ENCODE measurements around the gene PLA2G4A.

Gene PLA2G4A

DNA sequence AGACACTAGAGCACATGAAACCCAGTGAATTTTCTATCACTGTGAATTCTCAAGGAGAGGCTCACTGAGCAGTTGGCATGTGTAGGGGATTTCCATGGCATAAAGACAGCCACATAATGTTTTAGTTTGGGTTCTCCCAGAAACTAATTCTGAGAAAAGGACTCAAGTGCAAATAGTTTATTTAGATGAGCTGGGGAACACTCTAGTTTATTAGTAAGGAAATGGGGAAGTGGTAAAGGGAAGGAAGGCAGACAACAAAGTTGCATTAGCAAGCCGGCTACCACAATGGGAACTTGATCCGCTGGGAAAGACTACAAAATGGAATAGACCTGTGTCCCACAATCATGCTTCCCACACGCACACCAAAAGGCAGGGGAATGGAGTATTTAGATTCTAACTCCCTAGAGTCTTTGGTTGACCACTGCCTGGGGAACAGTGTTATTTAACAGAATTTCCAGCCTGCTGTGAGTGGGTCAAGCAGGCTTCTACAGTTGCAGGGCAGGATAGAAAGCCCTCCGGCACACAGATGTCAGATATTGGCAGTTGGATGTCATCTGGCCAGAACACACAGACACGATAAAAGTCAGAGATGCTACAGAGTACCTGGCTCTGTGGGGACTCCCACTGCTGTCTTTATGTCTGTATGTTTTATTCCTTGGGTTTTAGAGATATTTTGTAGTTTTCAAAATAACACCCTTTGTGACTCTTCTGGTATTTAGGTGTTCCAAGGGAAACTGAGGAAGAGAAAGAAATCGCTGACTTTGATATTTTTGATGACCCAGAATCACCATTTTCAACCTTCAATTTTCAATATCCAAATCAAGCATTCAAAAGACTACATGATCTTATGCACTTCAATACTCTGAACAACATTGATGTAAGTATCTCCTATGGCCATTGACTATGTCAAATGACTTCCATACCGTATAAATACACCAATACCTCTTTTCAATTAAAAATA lies 150.1 kb downstream of the PLA2G4A start:
- DNase-seq = no peak

DNA sequence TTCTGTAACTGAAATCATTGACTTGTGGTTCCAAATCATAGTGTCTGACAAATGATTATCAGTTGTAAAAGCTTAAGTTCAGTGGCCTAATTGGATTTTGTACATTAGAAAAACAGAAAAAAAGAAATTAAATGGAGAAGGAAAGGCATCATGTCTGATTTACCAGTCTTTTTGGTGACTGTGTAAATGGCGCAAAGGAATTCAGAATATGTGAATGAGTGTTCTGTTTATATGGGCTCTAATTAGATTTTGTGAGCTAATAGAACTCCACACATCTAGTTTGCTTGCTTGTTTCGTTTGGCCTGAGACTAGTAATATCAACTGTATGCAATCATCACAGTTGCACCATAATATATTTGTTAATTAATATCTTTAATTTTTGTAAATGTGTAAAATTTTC lies 151.7 kb downstream of the PLA2G4A start:
- no peak for DNase-seq

DNA sequence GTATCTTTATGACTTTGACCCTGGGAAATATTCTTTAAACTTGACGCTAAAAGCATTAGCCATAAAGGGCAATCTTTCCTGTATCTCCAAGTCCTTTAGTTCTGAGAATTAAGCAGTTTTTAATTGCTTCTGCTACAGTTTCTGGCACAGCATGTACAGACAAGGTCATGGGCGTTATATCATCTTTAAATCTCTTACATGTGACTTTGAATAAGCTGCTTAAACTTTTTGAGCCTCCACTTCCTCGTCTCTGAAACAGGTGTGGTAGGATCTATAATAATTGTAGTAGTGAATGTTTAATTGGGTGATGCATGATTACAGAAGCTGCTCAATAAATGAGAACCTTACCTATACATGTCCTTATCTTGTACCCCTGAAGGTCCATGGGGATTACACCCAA lies 153.4 kb downstream of the PLA2G4A start:
- DNase-seq = no peak

DNA sequence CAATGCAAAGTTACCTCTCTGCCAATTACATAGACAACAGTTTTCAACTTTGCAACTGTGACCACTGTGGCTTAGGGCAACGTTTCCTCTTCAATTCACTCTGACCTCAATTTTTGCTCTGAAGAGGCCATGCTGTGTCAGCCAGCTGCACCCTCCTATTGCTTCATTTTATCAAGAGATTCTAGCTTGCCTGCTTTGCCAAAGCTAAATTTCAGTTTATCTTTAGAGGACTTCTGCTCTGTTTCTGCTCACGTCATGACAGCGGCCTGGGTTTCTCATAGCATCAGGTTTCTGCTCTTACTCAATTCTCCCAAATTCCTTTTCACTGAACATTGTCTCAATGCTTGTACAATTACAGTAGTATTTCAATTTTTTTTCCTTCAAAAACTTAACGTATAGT lies 154.6 kb downstream of the PLA2G4A start:
- no peak for DNase-seq

DNA sequence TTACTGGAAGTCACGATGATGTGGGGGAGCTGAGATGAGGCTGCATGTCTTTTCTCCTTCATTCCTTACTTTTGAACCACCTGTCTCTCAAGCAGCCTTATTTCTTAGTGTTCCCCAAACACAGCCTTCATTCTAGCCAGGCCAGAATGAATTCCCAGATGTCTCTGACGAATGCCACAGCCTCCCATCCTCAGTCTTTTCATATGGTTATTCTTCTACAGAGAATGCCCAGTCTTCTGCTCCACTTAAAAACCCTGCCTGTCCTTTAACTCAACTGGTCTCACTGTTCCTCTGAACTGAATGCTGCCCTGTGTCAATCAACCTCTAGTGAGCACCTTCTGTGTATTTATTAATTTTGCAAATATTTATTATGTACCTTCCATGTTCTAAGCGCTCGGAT lies 156.2 kb downstream of the PLA2G4A start:
- no peak for DNase-seq

DNA sequence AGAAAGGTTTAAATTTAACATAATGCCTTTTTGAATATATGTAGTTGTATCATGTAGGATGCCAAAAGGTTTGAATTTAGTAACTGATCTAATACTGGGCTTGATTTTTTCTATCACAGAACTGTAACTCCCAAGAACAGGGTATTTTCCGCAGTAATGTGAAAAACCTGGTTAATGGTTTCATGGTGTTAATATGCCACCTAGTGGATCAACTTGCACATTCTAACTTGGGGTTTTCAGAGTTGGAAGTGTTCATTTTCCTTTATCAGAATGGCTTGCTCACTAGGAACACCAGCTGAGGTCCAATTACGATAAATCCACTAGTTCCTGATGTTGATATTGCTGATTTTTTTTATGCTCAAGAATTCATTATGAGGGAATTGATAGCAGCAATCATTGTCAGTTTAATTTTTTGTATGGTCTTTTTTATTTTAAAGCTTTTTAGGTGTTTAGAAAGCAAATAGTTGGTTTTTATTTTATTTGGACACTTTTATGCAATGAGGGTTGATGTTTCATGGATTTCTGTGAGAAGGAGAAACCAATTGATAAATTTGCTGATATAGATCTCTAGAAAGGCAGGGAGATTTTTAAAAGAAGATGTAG lies 157.2 kb downstream of the PLA2G4A start:
- no peak for DNase-seq

DNA sequence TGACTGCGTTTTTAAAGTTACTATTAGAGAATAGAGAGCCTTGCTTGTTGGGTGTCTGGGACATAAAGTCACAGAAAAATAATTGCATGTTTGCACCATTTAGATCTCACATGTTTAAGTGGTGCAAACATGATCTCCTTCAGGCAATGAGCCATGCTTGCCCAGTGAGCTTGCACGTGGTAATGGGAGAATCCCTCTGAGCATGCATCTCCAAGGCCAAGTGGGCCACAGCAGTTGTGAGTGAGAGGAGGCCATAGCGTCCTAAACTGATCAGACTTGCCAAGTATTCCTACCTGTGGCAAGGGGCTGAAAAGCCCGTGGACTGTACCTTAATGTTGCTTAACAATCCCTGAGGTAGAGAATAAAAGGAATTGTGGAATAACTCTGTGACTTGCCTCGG lies 158.3 kb downstream of the PLA2G4A start:
- DNase-seq = no peak

DNA sequence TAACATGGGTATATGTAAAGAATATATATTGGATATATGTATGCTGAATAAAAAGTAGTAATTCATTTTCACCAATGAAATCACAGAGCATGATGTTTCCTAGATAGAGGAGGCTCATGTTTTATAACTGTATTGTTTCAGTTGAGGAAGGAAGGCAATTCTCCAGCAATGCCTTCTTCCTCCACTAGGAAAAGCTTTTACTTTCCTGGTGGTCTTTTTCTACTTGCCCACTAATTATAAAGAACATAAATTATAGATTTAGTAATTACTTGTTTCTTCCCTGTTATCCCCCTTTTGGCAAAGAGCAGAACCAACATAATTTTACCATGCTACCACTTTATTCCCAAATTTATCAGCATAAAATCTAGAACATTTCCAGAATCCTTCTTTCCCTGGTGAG lies 159.0 kb downstream of the PLA2G4A start:
- DNase-seq = no peak

DNA sequence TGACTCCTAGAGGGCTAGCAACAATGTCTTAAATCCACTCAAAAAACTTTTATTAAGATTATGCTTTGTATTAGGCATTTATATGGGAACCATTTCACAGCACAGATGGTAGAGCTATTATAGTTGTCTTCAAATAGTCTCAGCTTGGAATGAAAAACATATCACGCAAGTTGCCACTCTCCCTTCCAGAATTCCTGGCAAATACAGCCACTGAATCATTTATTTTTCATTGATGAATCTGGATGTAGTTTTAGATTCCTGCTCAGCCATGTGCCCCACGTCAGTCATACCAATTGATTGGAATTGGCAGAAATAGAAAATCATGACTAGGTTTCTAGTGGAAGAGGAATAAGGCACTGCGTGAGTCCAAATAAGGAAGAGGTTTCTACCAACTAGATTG lies 165.2 kb downstream of the PLA2G4A start:
- no peak for DNase-seq

DNA sequence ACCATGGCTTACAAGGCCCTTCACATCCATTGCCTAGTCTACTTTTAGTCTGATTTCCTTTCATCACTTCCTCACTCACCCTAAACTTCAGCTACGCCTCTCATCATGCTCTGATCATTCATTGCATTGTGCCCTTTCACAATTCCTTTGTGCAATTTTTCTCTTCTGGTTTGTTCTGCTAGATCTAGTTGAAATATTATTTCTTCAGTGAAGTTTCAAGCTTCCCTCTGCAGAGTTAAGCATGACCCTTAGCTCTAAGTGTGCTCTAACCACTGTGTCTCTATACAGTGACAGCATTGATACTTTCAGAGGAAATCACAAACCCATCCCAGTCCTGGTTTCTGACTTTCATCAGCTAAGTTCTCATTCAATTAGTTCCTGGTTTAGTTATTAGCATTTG lies 166.1 kb downstream of the PLA2G4A start:
- no peak for DNase-seq

DNA sequence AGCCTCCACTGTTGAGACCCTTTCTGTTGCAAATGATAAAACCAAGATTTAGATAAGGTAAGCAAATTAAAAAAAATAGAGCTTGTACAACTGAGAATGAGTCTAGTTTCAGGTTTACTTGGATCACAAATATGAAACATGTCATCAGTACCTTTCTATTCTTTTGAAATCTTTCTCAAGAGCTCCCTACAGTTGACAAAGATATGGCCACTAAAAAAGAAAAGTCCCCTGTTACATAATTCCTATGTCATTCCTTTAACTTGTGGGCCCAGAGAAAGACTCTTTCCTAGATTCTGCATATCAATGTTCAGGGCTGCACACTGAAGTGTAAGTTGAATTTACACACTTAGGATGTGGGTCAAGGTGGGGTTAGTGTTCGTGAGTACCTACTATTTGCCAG lies 168.1 kb downstream of the PLA2G4A start:
- DNase-seq = no peak

DNA sequence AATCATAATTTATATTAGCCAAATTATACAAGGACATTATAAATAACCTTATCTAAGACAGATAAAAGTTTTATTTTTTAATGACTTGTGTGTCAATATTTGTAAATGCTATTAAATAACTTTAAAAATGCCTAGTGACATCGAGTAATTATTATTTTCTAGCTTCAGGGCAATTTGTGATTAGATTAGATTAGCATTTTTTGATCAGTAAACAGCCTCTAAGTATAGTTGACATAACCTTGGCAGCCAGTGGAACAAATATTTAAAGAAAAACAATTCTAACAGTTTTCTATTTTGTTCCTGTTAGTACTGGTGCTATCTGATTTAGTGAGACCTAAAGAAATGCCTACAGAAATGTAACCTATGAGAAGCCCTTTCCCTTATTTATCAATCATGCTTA lies 169.1 kb downstream of the PLA2G4A start:
- DNase-seq = no peak

DNA sequence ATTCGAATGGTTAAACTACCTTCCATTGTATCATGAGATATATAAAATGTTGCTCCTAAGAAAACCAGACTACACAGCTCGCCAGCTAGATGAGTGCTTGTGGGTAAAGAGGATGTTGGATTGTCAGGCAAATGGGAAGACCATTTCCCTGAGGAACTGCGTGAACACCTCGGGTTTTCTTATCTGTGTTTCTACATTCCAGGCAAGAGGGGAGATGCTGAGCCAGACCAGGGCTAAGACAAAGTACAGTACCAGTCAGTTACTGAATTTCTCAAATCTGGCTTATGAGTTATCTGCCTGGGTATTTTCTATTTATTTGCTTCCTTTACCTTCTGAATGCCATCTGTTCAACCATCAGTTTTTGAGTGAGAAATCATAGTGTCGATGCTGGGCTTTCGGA lies 170.8 kb downstream of the PLA2G4A start:
- no peak for DNase-seq

DNA sequence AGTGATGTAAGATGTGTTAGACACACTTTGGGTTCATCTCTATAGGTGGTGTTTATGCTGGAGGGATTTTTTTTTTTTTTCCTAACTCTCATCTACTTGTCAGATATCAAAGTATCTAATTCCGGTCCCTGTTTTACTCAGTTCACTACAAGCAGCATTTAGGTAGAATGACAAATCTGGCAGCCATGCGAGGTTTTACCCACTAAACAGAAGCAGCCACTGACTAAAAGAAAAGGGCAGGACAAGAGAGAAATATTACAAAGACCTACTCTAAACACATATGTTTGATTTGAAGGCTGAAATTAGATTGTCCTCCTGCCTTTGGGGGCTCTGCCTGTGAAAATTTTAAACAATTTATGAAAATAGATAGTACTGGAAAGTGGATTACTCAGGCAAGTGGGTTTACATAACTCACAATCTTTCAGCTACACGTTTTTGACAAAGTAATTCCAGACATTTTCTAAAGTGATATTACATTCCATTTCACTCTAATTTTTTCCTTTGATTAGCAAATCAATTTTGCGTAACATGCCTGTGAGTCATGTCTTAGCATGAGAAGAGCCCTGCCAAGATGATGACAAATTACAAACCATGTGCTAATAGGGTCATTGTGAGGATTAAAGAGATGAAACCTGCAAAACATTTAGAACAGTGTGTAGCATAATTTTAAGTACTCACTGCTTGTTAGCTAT lies 172.6 kb downstream of the PLA2G4A start:
- DNase-seq = no peak

DNA sequence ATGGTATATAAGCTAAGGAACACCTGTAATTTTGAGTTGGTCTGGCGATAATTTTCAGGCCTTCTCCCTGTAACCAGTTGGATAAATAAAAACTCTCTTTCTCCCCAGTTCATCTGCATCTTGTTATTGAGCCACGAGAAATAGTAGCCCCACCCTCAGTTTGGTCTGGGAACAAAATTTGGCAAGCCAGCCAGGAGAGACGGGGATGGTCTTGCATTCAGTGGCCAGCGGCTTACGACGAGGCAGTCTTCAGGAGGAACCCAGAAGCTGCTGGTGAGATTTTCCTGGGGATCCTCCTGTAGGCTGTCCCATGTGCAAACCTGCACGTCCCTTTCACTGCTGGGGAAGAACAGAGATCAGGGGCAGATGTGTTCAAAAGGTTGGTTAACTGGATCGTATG lies 174.6 kb downstream of the PLA2G4A start:
- no peak for DNase-seq

DNA sequence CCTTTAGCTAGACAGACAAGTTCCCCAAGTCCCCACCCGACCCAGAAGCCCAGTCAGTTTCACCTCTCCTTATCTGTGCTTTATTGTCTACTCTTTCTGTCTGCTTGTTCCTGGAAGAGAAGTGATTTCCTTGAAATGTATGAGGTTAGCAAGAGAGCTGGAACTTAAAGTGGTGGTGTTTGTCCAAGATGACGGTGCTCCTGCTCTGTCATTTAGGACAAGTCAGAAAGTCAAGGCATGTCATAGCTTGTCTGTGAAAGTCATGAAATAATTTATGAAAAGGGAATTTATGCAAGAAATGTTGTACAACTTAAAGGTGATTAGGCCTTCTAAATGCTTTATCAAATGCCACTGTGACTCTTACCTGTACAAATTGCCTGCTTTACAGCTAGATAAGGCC lies 178.1 kb downstream of the PLA2G4A start:
- DNase-seq = no peak

DNA sequence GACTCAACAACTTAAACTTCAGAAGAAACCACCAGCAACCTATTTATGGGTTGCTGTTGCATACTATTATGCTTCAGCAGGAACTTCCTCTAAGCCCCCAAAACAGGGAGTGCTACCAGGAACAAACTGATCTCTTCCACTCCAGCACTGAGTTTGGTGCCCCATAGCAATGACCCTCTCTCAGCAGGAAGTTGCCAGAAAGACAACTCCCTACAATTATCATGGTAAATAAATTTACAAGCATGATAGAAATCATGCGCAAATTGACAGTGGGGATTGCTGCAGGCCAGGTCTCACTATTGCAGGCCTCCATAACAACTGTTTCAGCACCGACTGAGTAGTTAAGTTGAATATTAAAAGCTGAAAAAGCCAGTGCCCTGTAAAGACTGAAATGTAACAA lies 180.6 kb downstream of the PLA2G4A start:
- no peak for DNase-seq

DNA sequence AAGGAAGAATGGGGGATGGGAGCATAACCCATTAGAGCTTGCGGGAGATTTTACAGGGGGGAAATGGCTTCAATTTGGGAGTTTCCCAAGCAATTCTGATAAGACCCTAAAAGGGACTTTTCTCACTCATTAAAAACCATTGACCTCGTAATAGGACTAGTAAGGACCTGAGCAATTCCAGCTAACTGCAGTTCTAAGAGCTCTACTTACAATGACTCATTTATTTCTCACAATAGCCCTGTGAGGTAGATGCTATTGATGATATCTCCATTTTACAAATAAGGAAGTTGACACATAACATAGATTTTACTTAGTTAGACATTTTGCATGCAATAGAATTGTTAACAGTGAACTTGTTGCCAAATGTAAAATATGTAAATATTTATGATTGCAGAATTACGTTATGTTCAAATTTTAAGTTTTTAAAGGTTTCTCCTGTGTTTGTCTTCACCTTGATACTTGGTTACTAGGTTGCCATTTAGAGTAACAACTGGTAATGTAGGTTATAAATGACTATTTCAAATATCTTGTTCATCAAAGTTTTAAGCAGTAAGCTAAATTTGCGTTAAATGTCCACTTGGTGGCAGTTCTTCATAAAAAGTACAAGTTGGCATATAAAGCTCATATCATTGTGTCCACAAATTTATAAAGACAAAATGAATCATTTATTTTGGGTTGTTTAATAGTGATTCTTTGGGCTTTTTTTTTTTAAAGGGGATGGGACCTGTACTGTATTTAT lies 182.0 kb downstream of the PLA2G4A start:
- DNase-seq = no peak

DNA sequence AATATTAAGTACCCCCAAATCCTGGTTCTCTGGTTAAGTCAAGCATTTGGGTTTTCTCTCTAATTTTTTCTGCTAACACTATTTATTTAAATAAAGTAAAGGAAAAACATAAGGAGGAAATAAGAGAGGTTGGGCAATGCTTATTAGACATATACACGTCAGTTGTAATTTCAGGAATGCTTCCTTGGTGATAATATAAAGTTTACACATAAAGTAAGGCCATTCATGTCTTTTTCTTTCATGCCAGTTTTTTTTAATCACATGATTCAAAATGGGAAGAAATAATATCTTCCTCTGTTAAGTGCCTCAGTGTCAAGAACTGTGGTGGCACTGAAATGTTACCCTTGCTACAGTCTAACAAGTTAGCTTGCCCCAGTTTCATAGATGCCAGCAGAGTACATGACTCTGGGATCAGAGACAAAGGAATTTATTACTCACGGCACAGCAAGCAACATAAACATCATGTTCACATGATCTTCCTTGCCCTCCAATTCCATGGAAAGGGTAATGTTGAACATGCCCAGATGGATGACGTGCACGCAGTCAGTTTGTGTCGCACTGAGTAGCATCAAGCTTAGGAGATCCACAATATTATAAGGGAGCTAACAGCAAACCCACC lies 184.9 kb downstream of the PLA2G4A start:
- no peak for DNase-seq

DNA sequence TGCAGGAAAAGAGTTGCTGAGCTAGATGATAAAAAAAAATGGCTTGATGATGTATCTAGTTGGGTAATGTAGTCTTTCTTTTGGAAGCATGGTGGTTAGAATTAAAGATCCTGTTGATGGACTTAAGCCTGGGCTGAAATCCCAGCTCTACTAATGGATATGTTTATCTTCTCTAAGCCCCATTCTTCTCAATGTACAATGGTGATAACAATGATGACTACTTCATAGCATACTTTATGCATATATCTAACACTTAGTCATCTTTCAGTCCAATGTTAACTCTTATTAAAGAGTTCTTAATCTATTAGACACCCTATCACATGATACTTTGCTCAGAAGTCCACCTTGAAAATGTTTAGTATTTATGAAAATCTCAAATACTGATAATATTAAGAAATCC lies 189.5 kb downstream of the PLA2G4A start:
- DNase-seq = no peak

DNA sequence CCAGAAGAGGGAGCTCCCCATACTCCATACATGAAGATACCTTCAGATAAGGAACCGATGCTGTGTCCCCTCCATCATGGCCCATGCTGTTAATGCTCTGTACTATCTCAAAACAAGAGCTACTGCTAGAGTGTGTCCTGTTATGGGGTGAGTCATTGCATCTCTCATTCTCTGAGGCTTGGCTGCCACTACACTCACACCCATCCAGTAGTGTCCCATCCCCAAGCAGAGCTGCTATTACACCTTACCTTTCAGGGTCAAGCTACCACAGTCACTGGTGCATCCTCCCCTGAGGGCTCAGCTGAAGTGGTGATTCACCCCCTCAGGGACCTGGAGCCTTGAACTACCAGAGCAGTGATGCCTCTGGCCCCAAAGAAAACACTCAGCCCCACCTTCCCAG lies 198.5 kb downstream of the PLA2G4A start:
- no peak for DNase-seq

DNA sequence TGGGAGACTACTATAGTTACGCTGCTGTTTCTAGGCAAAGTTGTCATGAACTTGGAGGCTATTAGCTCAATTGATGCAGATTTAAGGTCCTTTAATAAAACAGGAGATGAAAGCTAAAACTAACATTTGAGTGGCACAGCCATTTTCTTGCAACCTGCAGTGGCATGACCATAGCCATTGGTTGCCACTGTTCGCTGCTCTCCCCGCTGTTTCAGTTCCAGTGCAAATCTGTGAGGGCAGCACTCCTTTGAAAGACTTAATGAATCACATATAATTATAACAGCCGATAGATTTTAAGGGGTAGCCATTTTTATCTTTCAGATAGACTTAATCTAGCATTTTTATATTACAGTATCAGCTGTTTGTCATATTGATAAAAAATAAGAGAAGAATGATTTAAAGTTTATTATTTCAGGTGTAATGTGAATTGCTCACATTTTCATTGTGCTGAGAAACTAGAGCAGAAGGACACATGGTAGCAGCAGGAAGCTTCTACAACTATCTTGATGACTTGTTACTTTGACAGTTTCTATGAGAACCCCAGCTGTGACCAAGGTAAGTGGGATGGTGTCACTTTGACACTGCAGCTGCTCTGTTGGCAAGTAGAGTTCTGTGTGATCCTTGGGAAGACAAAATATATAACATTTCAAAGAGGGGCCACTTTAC lies 203.7 kb downstream of the PLA2G4A start:
- DNase-seq = no peak

Measured in activated CD4-positive, alpha-beta T cell treated with anti-CD3 and anti-CD28 coated beads, Interleukin-2, amount 50 U/mL, for 1 hour (primary cell).